Endothelial cell of hepatic sinusoid (primary cell): ENCODE measurements around the gene HOXB9.

Experiments
- in situ Hi-C: cut with HindIII; loops from 2 replicates; pipeline ENCODE4 v1.10.0; 2017; ENCODE audit warnings: low sequenced_read_pairs

HOXB9 gene

GRCh38 chr17:48612854-48613691 is 13.1 kb downstream of the HOXB9 start:
- in situ Hi-C loops = no loop called here

DNA sequence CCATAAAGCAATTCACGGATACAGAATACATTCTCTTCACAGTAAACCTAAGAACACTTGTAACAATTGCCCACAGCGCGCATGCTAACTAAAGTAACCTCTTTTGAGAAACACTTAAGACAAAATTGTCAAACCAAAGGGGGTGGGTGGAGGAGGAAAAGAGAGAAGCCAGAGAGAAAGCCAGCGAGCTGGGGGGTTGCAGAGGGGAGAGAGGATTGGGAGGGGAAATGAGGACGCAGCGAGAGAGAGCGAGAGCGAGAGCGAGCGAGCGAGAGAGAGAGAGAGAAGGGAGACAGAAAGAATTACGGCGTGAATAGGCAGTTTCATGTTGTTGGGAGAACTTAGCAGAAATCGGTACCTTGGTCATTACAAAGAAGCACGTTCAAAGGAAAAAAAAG is 13.7 kb downstream of the HOXB9 start:
- in situ Hi-C loops = no loop called here

- in situ Hi-C loops = no loop called here
Measured at GRCh38 chr17:48611681-48612455, 14.3 kb downstream of the HOXB9 start.

DNA sequence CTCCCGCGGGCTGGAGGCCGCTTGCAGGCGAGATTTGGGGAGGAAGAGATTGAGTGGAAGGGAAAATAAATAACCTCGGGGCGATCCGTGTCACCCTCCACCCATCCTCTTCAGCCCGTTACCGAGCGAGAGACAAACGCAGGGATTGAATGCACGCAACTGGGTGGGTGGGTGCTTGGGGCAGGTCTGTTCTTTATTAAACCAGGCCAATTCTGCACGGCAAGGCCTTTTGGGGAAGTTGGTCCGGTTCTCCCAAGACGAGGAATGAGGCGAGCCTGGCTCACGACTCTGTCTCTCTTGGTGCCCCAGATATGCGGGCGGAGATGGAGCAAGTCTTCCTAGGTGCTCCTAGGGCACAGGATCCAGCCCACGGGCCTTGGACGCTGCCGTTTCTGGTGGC is 14.9 kb downstream of the HOXB9 start:
- in situ Hi-C loops = no loop called here

DNA sequence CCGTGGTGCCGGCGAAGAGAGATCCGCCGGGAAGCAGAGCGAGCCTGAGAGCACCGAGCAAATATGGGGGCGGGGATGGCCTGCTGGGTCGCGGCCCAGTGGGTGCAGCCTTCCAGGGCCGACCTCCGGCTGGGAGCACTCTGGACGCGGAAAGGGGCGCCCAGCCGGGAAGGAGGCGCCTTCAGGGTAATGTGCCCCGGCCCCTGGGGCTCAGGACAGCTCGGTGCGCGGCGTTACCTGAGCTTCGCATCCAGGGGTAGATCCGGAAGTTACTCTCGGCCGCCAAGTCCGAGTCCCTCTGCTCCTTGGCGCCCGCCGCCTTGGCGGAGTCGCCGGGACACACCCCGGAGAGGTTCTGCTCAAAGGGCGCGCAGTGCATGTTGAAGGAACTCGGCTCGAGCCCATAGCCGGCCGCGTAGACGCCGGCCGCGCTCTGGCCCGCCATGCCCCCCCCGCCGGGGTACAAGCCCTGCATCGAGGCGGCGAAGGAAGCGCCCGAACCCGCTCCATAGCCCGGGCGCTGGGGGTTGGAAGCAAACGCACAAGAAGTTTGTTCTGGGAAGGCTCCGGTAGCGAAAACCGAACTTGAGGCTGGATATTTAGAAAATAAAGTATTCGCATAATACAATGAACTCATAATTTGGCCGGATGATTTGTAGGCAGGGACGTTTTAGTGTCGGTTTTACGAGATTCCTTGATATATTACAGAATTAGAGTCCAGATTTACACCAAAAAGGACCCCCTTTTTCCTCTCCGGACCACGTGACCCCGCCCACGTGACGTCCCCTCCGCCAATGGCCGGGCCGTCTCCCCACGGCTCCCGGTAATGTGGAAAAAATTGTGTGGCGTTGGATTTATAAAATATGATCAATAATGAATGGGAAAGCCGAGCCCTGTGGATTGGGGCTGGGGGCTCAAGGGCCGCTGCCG is 15.6 kb downstream of the HOXB9 start, which contains the start of gene HOXB7:
Gene HOXB7, minus strand, starts transcription at position 736 of the 930 bp plus-strand sequence. Its CDS starts 99 bp downstream, at position 637.
- in situ Hi-C loops = no loop called here

DNA sequence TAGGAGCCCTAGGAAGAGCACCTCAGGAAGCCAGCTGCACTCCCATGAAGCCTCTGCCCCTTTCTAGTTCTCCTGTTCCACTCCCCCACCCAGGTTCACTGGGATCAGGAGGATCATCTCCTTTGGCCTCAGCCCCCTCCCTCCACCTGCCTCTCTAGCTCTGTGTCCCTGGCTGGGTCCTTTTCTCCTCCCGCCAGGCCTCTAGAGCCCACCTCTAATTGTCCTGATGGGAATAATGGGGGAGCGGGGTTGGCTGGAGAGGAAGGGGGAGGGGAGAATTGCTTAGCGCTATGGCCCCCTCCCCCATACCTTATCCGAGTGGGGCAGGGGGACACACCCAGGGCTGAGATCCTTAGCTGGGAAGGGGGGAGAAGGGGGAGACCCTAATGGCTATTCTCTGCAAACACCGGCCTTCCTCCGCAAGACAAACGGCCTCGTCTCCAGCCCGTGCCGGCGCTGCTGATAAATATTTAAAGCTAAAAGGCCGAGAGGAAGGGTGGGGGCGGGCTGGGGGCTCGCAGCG is 16.3 kb downstream of the HOXB9 start:
- in situ Hi-C loops = no loop called here

DNA sequence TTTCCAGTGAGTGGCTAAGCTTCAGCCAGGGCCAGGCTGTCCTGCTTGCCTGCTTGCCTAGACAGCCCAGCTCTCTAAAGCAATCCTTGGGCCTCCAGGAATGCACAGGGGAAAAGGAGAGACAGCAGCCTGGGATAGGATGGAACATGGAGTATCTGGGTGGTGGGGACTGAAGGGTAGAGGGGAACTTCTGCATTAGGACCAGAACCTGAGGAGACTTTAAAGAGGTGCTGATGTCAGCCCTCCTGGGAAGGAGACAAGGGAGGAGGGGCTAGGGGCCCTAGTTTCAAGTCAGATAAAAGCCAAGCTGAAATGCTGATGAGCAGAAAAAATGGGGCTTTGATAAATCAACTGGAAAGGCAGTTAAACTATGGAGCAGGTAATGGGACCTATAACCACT is 17.1 kb downstream of the HOXB9 start:
- in situ Hi-C loops = no loop called here

- in situ Hi-C loops = no loop called here
Measured at GRCh38 chr17:48608494-48608834, 17.7 kb downstream of the HOXB9 start.

DNA sequence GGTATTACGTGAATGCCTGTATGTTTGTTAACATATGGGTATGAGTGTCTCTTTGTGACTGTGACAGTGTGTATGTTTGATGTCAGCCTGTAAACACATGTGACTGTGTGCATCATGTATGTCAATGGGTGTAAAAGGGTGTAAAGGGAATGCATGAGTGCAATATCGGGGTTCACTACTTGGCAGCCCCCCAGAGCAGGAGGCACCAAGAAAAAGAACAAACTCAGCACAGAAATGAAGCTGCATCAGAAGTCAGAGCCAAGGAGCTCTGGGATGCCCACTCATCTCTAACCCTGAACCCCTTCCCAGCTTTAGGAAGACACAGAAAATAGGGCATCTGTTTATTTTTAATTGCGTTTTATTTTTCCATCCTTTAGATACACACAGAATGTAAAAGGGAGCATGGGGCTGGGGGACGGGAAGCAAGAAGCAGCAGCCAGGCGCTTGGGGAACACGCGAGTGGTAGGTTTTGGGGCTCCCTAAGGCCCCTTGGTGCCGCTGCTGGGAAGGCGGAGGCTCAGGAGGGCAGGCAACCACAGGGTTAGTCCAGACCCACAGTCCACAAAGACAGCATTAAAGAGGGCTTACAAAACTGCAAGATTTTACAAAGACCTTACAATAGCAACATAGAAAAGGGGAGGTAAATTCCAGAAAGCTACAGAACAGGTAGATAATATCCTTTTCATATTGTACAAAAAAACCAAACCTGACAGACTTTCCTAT is 19.1 kb downstream of the HOXB9 start:
- in situ Hi-C loops = no loop called here

GRCh38 chr17:48605991-48606891 is 19.9 kb downstream of the HOXB9 start:
- in situ Hi-C loops = no loop called here

- in situ Hi-C loops = no loop called here
Measured at GRCh38 chr17:48605409-48605919, 20.7 kb downstream of the HOXB9 start.

GRCh38 chr17:48604770-48605329 is 21.3 kb downstream of the HOXB9 start, which contains the start of gene HOXB6:
Gene HOXB6, minus strand, starts transcription at chr17:48604986. Its CDS starts 6,836 bp downstream, at chr17:48598150.
- in situ Hi-C loops = no loop called here

- in situ Hi-C loops = no loop called here
Measured at GRCh38 chr17:48603959-48604769, 22.0 kb downstream of the HOXB9 start.

DNA sequence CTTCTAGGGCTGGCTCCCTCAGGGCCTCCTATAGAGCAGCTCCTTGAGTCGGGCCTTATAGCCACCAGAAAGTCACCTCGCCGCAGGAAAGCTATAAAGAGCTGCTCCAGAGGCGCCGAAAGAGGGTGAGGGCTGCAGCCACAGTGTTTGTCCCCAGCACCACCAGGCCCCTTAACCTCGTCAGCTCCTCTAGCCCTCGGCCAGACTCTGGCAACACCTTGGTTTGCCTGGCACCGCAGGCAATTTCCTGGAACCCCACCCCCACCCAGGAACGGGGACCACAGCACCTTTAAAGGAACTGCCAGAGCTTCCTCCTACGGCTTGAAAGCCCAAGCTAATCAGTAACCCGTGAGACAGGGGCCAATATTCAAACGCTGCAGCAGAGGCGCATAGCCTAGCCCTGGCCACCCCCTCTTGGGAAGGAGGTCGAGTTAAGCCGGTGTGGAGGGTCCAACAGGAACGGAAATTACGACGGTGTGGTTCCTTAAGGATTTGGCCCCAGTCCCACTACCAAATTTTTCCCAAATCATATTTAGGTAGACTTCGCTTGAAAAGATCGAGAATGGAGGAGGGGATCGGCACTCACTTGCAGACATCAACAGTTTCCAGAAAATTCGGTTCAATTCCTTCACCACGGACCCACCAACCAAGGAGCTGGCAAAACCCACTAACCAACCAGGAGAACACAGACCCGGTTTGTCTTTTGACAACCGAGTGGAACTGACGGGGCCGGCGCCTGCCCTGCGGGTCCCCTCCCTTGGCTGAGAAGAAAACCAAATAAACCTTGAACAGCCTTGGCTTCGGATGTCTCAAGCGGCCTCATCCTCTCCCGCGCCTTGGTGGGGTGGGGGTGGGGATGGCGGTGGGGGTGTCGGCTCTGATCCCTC is 24.4 kb downstream of the HOXB9 start:
- in situ Hi-C loops = no loop called here

DNA sequence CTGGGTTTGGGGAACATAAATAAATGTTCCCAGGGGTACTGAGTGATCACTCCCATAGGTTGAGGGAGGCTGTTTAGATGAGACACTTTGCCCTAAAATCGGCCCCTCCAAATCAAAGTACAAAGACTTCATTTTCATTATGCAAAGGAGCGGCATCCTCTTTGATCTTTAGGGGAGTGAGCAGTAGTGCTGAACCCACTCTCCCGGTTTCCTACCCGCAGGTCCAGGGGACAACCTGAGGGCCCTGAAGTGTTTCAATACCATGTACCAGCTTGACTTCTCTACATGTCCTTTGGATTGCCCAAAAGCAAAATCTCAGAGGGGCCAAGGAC is 25.0 kb downstream of the HOXB9 start:
- in situ Hi-C loops = no loop called here

DNA sequence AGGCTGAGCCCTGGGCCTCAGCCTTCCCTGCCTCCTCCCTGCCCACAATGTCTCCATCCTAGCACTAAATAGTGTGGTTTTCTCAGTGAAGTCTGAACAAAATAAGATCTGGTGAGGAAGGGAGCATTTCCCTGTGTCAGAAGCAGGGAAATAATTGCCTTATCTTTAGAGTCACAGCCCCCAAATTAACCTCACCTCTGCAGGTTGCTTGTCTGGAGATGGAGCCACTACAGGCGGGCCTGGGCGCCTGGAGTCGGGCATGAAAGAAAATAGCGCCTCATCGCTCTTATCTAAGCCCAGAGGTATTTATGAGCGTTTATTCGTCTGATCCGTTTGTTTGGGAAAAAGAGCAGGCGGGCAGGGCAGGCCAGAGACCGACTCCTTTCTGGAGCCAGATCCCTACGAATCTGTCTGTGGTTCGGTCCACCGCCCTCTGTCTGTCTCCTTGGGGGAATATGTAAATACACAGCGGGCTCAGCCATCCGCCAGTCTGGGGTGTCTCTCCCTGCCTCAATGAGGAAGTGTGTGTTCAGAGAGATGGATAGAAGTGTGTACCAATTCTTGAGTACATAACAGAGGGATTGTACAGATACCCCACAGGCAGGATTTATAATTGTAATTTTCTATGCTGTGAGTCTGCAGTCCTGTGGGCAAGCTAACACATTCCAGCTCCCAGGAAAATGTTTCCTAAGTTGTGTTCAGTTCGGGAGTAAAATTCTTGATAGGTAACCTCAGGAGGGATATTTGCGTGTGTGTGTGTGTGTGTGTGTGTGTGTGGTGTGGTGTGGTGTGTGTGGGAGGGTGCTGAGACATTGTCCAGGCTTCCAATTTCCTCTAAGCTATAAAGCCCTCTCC is 25.7 kb downstream of the HOXB9 start:
- in situ Hi-C loops = no loop called here
